Epidermal melanocyte (primary cell): Measurements from ENCODE around the gene SULF2.
A peak's percentile ranks its signal among the peaks of the same experiment; 100 is the strongest.

ENCODE experiments used
- DNase-seq: peaks from one replicate; pipeline ENCODE4 v3.0.0; 2011; ENCODE audit warnings: low spot score; ENCODE audit not compliant: insufficient read length

Gene SULF2

DNA sequence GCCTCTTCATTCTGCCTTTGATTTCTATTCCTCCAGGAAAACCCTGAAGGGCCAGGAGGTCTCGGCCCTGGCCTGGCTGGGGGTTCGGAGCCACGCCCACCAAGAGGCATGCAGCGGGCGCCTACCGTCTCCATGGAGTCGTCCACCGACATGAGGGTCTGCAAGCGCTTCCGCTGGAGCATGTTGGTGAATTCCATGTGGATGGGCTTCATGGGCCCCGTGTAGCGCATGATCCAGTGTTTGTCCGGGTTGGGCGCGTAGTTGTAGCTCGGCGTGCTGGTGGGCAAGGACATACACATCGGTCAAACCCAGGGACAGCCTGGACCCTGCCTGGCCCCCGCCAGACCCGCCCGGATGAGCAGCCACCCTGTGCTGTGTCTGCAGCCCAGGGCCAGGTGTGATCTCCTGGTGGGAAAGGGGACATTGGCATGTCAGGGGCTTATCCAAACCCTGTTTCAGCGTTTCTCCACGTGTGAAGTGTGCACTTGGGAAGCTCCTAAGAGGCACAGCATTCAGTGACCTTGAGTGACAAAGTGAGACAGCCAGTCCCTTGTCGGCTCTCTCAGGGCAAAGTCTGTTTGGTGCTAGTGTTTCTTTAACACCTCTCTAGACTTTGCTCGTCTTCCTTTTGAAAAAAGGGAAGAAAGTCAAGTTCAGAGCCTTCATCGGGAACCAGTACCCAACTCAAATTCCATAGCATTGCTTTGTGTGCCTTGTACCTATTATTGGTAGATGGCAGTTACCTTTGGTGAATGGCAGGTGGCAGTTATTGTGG lies 100.8 kb downstream of the SULF2 start:
- no peak for DNase-seq

DNA sequence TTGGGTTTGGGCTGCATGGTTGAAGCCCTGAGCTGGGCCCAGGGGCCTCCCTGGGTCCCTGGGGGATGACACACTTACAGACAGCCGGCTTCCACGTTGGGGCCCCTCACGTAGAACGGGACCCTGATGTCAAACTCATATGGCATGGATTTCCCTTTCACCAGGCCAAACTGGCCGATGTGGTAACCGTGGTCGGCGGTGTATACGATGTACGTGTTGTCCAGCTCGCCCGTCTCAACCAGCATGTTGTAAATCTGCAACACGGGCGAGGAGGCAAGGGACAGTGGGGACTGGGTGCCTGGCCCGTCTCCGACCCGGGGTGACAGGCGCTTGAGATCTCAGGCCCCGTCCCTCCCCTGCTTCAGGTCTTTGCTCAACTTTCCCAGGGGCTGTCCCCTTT lies 102.4 kb downstream of the SULF2 start:
- no peak for DNase-seq

DNA sequence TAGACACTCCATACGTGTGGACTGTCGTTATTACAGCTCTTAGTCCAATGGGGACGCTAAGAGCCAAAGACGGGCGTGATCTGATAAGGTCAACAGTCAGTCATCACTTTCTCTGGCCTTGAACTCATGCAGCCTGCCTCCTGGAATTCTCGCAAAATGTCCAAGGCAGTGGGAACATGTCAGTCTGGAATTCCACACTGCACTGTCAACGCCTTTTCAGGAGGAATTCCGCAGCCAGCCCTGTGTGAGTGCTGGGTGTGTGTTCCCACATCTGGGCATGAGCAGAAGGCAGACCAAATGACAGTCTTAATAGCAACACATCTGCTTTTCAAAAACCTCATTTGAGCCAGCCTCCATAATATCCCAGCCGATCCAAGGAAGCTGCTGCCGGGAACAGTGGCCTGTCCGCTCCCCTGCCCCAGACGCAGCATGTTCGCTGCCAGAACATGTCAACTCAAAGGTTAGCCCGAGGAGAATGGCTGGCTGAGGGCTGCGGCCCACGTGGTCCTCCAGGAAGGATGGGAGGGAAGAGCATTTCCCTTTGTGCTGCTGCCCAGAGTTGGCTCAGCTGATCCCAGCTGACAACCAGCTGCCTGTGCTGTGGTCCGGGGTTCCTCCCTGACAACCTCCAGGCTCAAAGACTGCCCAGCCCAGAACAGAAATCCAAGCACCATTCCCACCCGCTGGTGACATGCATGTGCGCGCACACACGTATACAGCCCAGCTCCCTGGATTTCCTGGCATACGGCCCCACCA lies 103.1 kb downstream of the SULF2 start:
- DNase-seq, result peak; percentile 53

DNA sequence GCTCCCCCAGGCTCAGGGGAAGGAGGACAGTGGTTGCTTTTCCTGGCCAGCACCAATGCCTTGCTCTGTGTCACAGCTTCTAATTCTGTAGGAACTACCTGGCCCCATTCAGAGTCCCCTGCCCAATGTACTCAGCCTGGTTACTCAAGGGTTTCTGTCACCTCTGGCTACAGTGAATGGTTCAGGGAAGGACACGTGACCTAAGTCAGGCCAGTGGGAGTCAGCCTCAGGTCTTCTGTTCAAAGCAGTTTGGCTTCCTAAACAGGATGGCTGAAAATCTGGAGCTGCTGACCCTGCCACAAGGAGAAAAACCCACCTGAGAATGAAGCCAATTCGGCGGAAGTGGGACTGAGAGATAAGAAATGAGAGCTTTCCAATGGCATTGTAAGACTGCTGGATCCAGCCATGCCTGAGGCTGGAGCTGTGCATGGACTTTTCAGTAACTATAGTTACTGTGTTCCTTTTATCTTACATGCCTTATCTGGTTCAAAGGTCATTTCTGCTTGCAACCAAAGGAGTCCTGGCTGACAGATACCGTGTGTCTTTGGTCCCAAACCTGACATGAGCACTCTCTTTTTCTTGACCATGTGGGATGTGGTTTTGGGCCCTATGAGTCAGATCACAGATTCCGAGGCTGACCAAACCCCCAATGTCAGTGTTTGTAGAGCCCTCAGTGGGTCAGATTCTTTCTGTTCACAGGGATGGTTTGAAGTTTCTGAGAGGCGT lies 104.3 kb downstream of the SULF2 start:
- no peak for DNase-seq

DNA sequence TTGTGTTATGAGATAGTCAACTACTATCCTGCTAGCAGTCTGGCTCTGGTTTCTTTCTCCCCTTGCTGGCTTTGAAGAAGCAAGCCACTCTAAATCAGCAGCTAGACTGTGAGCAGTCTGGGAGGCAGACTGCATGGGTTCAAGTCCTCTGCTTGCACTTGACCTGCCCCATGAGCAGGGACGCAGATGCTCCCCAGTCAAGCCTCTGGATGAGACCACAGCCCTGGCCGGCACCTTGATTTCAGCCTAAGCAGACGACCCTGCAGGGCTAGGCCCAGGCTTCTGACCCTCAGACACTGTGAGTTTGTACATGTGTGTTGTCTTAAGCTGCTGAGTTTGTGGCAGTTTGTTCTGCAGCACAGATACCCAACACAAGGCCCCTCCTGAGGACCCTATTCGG lies 105.8 kb downstream of the SULF2 start:
- no peak for DNase-seq

DNA sequence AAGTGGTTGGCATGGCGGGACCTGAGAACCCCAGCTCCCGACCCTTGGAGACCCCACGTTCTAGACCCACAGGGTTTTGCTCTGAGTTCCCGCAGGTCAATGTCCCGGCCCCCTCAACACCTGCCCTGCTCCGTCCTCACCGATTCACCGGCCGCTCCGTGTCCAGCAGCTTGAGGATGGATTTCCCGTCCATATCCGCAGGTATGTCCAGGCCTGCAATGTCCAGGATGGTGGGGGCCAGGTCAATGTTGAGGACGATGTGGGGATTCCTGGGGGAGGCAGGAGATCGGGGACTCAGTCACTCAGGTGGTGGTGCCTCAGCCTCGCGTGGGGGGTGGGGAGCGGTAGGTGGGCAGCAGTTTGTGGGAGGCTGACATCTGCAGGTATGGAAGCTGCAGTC lies 106.7 kb downstream of the SULF2 start:
- DNase-seq, result no peak

DNA sequence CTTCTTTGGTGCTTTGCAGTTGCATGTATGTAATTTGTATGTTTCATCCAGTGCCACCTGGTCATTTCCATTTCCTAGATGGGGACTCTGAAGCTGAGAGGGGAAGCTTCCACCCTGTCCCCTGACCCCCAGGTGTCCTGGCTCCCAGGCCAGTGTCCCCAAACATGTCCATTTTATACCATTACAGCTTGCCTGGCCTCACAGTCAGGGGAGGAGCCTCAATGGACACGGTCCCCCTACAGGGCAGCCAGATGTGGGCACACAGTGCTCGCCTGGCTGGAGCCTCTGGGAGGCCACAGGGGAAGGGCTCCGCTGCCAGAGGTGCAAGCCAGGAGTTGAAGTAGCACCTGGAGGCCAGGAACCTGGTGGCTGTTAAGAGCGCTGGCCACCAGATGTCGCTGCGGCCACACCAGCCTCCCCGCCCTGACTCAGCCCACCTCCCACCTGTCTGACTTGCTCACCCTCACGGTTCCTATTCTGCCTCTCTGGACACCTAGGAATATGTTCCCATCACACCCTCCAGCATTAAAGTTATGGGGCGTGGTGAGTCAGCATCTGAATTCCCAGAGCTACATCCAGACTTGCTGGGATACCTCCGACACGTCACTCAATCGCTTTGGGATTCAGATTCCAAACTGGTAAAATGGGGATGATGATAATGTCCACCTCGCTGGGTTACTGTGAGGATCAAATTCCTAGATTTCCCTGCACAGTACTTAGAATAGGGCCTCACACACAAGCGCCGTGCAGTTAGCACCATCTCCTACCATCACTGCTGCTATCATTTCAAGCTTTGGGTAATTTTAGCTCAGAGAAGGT lies 107.4 kb downstream of the SULF2 start:
- DNase-seq, result no peak

DNA sequence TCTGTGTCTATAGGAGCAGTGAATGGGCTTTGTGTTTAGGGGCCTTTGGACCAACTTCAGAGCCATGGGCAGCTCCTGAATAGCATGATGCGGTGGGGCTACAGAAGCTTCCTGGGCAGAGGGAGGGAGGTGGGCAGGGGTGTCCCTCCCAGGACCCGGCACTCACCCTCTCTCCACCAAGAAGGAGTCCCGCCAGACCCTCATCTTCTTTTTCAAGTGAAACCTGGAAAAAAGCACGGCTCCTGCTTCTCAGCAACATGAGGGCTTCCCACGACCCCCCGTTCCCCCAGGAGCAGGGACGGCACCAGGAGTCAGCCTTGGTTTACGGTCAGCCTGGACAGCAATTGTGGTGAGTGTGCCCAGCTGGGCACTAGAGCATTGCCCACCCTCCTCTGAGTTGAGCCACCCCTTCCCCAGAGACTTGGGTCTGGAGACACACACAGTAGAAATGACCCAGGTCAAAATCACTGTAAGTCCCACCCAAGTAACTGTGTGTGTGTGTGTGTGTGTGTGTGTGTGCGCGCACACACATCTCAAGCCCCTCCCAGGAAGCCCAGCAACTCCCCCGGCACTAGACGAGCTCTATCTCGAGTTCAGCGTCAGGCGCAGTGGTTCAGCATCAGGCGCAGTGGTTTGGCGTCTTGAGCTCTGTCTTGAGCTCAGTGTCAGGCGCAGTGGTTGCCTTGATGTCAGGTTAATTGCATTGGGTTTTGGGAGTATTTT lies 108.2 kb downstream of the SULF2 start:
- DNase-seq, result no peak

DNA sequence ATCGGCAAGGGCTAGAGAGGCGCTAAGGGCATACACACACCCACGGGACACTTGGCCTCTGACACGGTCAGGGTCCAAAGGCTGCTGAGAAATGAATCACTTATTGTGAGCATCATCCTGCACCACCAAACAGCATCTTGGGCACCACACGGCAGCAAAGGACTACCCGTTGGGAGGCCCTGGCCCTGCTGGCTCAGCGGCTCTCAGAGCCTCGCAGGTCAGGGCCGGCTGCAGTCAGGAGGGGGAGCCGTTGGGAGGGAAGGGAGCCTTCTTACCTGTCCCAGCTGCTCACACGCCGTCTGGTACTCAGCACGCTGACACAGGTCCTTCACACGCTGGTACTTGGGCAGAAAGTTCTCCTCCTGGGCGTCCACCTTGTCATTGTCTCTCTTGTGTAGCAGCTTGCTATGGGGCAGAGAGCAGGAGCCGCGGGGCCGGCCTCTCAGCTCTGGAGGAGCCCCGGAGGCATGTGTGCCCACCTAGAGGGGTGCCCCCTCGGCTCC lies 109.0 kb downstream of the SULF2 start:
- DNase-seq, result no peak

DNA sequence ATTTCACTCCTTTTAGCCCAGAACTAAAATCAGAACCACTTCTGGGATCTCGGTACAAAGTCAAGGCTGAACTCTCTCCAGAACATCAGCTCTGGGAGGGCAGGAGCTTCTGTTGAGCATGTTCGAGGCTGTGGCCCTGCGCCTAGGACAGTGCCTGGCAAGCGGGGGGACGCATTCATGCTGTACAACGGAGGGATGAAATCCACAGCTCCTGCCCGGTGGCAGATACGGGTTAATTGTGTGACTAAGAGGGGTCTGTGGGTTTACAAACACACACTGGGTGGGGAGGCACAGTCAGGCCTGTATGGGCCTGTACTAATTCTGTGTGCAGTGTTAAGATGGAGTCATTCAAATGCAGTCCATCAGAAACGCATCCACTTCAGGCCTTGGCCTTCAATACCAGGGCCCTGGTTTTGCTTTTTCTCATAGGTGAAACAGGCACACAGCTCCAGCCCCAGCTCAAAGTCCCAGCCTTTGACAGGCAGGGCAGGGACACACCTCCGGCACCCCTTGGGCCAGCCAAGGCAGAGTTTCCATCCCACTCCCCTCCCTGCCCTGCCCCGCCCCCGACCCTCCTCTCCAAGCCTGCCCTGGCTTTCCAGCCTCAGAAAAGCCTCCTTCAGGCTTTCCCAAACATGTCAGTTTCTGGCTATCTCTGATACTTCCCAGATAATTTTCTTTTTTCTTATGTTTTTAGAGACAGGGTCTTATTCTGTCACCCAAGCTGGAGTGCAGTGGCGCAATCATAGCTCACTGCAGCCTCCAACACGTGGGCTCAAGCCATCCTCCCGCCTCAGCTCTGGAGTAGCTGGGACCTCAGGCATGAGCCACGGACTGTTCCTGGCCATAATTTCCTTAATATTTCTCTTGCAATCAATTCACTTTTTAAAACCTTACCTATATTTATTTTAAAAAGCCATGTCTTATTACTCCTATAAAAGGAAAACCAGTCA lies 109.8 kb downstream of the SULF2 start:
- no peak for DNase-seq

DNA sequence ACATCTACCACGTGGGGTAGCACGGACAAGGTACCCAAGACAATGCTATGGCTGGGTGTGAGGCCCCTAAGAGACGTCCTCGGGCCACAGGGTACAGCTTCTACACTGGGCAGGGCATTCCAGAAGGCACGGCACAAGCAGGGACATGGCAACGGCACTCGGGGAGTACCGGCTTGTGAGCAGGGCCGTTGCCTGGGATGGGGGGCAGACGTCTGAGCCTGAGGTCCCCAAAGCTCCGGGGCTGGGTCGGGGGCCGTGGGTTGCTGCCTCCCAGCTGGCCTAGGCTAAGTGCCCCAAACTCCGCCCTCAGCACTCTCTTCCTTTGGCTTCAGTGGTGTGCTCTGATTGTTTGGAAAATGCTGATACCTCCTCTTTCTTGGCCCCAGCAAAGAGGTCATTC lies 110.6 kb downstream of the SULF2 start:
- DNase-seq, result no peak

DNA sequence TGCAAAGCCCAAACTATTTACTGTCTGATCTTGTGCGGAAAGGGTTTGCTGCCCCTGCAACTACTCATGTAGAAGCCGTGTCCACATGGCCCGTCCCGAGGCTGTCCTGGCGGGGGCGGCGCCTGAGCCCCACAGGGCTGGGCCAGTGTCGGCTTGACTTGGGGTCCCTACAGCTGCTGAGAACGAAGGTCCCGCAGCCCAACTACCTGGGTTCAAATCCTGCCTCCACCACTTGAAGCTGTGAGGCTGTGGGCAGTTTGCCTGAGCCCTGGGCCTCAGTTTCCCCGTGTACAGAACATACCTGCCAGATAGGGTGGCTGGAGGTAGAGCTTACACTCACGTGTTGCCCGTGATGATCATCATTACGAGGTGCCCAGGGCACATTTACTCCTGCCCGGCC lies 111.1 kb downstream of the SULF2 start:
- no peak for DNase-seq

DNA sequence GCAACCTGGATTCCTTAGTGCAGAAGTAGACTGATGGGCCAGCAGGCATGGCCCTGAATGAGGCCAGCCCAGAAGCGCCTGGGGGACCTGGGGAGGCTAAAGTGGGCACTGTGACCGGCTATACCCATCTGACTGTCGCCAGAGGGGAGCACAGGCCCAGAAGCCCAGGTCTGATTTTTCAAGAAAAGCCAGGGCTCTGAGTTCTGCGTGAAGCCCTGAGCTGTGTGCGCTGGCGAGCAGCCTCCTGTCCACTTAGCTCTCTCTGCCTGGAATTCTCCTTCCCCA lies 111.7 kb downstream of the SULF2 start:
- no peak for DNase-seq

DNA sequence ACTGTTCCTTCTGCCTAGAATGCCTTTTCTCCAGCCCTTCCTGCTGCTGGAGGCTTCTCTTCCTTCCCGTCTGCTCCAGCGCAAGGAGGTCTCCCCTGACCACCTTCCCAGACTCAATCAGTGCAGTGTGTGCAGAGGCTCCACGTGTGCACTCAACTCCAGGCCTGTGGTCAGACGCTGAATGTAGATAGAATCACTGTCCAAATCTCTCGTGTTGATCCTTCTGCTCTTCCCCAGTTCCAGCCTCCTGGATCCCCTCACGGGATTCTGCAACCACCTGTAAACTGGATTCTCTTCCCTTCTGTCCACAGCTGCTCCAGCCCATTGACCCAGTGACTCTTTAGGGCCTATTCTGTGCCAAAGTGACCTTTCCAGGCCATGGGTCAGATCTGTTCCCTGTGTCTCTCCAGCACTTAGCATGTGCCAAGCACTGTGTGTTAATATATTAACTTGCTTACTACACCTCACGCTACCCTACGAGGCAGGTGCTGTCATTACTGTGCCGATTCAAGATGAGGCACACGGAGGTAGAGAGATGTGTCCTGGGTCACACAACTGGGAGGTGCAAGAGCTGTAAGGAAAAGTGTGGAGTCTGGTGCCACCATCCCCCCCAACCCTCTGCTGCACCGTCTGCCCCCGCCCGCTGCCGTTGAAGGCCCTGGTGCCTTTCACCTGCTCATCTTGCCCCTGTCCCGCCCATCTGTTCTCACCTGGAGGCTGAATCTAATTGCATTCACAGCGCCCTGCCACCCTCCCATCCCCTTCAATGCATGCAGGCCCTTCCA lies 112.2 kb downstream of the SULF2 start:
- no peak for DNase-seq

DNA sequence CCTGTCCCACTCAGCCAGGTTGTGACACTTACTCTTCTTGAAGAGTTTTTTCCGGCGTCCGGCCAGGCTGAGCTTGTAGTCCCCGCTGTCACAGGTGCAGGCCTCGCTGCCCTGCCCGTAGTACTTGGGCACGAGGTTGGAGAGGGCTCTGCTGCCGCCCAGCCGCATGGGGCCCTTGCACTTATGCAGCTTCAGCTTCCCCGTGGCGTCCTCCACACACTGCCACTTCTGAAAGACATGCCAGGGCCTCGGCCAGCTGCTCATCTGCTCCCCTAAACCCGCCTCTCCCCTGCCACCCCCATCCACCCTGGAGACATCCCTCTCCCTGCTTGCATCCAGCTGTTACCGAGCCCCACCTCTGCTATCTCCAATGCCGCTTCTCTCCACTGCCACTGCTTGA lies 113.1 kb downstream of the SULF2 start:
- no peak for DNase-seq

DNA sequence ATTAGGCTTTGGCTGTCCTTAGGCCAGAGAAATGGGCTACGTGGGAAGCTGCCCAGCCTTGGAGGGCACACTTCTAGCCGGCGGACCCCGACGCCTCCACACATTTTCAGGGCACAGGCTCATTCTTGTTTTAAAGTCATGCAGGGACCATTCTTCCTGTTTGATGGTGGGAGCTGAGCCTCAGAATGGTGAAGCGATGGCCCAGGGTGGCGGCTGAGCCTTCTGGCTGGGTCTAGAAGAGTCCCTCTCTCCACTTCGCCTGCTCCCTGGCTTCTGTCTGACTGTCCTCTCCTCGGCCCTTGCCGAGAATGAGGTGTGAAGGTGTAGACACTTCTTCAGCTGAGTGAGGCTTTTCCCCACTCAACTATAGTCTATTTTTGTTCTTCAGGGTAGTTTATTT lies 114.4 kb downstream of the SULF2 start:
- no peak for DNase-seq

DNA sequence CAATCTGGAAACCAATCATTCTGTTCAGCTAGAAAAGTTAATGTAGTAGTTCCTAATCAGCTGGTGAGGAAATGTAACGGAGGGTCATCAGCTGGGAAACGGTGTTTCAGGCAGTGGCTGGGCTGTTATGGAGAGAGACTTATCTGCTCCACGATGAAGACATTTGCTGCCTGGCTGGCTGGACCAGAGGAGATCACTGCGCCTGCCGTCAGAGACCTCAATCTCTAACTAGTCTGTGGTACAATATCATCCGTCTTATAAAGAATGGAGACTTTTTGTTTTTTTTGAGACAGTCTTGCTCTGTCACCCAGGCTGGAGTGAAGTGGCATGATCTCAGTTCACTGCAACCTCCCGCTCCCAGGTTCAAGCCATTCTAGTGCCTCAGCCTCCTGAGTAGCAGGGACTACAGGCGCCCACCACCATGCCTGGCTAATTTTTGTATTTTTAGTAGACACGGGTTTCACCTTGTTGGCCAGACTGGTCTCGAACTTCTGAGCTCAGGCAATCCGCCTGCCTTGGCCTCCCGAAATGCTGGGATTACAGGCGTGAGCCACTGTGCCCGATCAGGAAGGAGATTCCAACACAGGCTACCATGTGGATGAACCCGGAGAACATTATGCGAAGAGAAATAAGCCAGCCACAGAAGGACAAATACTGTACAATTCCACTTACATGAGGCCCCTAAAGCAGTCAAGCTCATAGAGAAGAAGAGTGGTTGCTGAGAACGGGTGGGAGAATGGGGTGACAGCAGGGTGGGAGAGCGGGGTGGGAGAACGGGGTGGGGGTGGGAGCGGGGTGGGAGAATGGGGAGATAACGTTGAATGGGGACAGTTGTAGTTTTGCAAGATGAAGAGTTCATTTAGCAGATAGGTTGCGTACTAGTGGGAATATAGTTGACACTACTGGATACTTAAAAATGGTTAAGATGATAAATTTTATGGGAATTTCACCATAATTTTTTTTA lies 115.1 kb downstream of the SULF2 start:
- no peak for DNase-seq

DNA sequence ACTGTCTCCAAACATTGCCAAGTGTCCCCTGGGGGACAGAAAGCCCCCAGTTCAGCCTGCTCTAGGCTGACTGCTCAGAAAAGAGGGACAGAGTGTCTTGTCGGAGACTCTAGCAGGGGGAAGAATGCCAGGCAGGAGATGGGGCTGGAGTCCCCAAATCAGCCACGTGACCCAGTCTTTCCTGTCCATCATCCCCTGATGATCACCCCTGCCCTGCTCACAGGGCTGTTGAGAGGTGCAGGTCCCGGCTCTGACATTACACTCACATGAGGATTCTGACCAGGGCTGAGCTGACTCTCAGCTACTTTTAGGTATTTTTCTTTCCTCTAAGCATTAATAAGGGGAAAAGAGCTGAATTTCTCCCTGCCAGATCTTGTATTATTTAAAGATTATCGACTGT lies 115.8 kb downstream of the SULF2 start:
- no peak for DNase-seq
